NCI-H446 treated with DMSO at 0.1 percent for 48 hours (cell line): ENCODE measurements around the gene CACNA1C.

Experiments used
- DNase-seq: peaks from one replicate; lab custom pipeline; 2025; lab: John Stamatoyannopoulos, UW

The CACNA1C gene

GRCh38 chr12:2035431-2036055, 17.2 kb upstream of the CACNA1C start:
- DNase-seq: no peak

- no peak for DNase-seq
Observed at GRCh38 chr12:2039034-2039433, 13.8 kb upstream of the CACNA1C start.

GRCh38 chr12:2043054-2043453, 9.7 kb upstream of the CACNA1C start:
- DNase-seq: no peak

GRCh38 chr12:2044165-2044564, 8.6 kb upstream of the CACNA1C start:
- no peak for DNase-seq

GRCh38 chr12:2046957-2047356, 5.8 kb upstream of the CACNA1C start:
- no peak for DNase-seq

GRCh38 chr12:2047752-2048151, 5.0 kb upstream of the CACNA1C start:
- DNase-seq: no peak

GRCh38 chr12:2049604-2050540, 2.9 kb upstream of the CACNA1C start:
- no peak for DNase-seq

GRCh38 chr12:2051700-2052621, 826 bp upstream of the CACNA1C start:
- no peak for DNase-seq

- DNase-seq: no peak
Observed at GRCh38 chr12:2053691-2054090, 904 bp downstream of the CACNA1C start.

- DNase-seq: no peak
Observed at GRCh38 chr12:2054091-2055018, 1.6 kb downstream of the CACNA1C start.

- peak; percentile 53 for DNase-seq
Observed at GRCh38 chr12:2057041-2057794, 4.4 kb downstream of the CACNA1C start.

- DNase-seq: no peak
Observed at GRCh38 chr12:2057795-2058408, 5.1 kb downstream of the CACNA1C start.

GRCh38 chr12:2058837-2059236, 6.0 kb downstream of the CACNA1C start:
- DNase-seq: no peak

GRCh38 chr12:2061402-2061801, 8.6 kb downstream of the CACNA1C start:
- no peak for DNase-seq

- DNase-seq: no peak
Observed at GRCh38 chr12:2064071-2064507, 11.3 kb downstream of the CACNA1C start.

GRCh38 chr12:2068653-2069052, 15.9 kb downstream of the CACNA1C start:
- no peak for DNase-seq

GRCh38 chr12:2070440-2071045, 17.8 kb downstream of the CACNA1C start:
- DNase-seq: no peak

- DNase-seq: no peak
Observed at GRCh38 chr12:2074792-2075191, 22.0 kb downstream of the CACNA1C start.

GRCh38 chr12:2075508-2076195, 22.9 kb downstream of the CACNA1C start:
- DNase-seq: no peak
